Activated CD8-positive, alpha-beta memory T cell treated with anti-CD3 and anti-CD28 coated beads, Interleukin-2, amount 10 ng/mL, durations not matched to agents 7 days and 5 days (primary cell): ENCODE measurements around the gene COL28A1. TPM values are rescaled to one million over a fixed set of nuclear protein-coding genes. Genes with fewer than 3 reads are reported as not detected.
"Not testable (repeated sequence)": the region's sequence is repeated elsewhere in the genome, so short reads cannot be mapped to it uniquely, and the experiment has no call there.

ENCODE experiments used
- ATAC-seq: fragments of 150-1000 bp; cut with Tn5 transposase; one replicate; pipeline ENCODE4 v1.10.0; 2021; ENCODE audit warnings: moderate library complexity
- CTCF ChIA-PET: fragments of 350-600 bp; sonication (Branson Sonifier 250); formaldehyde crosslinking; loops from one replicate; lab custom pipeline; 2021; ENCODE audit warnings: antibody characterized with exemption; lab: Charles Lee
- DNase-seq: peaks from one replicate; pipeline ENCODE4 v3.0.0-alpha.2; 2020
- H3K27ac Mint-ChIP-seq: one replicate; pipeline ENCODE4 v1.8.0; 2021; ENCODE audit warnings: mild to moderate bottlenecking, mixed read lengths
- H3K27me3 Mint-ChIP-seq: one replicate; pipeline ENCODE4 v1.8.0; 2021; ENCODE audit warnings: mixed read lengths
- H3K36me3 Mint-ChIP-seq: one replicate; pipeline ENCODE4 v1.8.0; 2021; ENCODE audit warnings: mild to moderate bottlenecking, mixed read lengths
- H3K4me1 Mint-ChIP-seq: one replicate; pipeline ENCODE4 v1.8.0; 2021; ENCODE audit warnings: mixed read lengths
- H3K4me3 Mint-ChIP-seq: one replicate; pipeline ENCODE4 v1.8.0; 2021; ENCODE audit warnings: mild to moderate bottlenecking, moderate library complexity, mixed read lengths
- H3K9me3 Mint-ChIP-seq: one replicate; pipeline ENCODE4 v1.8.0; 2022; ENCODE audit warnings: low read depth, mixed read lengths
- total RNA-seq, 2 experiments: library from RNA; stranded (reverse); gene quantifications; one replicate each; pipeline ENCODE4 v1.2.3, GENCODE V29; 2021

The COL28A1 gene
- total RNA-seq, 2 experiments from 2014 or later, result not detected

DNA sequence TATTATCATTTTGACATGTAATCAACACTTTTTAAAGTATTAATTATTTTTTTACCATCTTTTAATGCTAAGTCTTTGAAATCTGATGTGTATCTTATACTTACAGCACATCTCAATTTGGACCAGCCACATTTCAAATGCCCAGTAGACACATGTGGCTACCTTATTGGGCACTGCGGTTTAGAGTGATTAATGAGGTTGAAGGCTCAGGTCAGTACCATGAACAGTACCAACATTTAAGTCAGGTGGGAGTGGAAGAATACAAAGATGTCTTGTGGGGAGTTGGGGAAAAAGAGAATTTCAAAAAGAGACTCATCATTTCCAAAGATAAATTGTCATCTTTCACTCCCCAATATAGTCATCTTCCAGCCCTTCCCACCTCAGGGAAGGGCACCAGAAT is 40.5 kb downstream of the COL28A1 start:
- H3K27me3 Mint-ChIP-seq, result no peaks in the 10 kb centered on the region
- no peaks in the 10 kb centered on the region for H3K9me3 Mint-ChIP-seq
- no peak overlapping the region for H3K4me3 Mint-ChIP-seq
- ATAC-seq (no peak), DNase-seq (no peak)
- CTCF ChIA-PET, result no interaction called here
- H3K27ac Mint-ChIP-seq, result no peak overlapping the region
- H3K36me3 Mint-ChIP-seq, result no peaks in the 10 kb centered on the region
- no peaks in the 10 kb centered on the region for H3K4me1 Mint-ChIP-seq

DNA sequence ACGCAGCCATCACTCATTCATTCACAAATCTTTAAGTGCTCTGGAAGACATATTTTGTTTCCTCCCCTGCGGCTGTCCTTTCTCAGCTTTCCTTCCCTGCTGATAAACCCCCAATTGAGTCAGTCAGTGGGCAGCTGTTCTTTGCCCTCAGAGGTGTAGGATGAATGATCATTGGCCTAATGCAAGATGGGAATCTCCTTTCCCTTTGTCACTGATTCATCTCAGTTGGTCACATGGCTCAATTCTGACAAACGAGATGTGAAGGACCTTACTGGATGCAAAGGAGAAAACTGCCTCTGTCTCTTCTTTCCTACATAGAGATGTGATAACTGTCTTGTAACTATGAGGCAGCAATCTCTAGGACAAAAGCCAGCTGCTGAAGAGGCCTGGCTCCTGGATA is 44.6 kb downstream of the COL28A1 start:
- Mint-ChIP-seq H3K27ac (no peak overlapping the region), H3K9me3 (no peaks in the 10 kb centered on the region), H3K27me3 (no peaks in the 10 kb centered on the region), H3K36me3 (no peaks in the 10 kb centered on the region), H3K4me3 (no peak overlapping the region), H3K4me1 (no peaks in the 10 kb centered on the region)
- DNase-seq, result no peak
- CTCF ChIA-PET, result no interaction called here
- ATAC-seq, result no peak

DNA sequence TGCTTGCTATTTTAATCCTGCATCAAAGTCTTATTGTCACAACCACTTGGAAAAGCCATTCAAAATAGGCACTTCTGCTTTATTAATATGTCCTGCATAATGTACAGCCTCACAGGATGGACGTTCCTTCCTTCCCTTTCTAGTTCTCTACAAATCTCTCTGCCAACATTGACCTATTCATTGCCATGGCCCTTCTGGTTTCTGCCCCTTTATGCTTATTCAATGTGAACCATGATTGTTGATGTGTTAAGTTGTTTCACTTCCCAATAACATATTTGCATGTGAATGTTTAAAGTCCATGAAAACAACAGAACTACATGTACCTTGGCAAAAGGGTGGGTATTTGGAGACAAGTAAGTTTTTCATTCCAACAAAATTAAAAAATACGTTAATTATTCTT is 45.7 kb downstream of the COL28A1 start:
- no peak for ATAC-seq
- CTCF ChIA-PET, result no interaction called here
- DNase-seq, result no peak
- Mint-ChIP-seq H3K27ac (no peak overlapping the region), H3K4me3 (no peak overlapping the region), H3K27me3 (peaks cover 3% of the 10 kb centered on the region), H3K4me1 (no peaks in the 10 kb centered on the region), H3K36me3 (no peaks in the 10 kb centered on the region), H3K9me3 (no peaks in the 10 kb centered on the region)

DNA sequence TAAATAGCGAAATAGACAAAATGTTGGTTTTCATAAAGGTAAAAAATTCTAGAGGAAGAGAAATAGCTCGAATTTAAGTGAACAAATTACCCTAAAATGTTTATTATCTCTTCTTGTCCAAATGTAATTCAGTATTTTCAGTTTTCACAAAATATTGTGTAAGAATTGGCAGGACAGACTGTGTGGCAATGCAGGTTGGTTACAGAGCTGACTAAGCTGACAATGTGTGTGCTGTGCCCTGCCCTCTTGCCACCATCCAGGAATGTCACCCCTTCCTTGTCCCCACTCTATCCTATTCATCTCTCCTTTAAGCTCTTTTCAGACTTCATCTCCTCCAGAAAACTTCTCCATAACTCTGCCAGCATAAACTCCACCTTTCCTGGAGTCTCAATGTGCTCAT is 46.1 kb downstream of the COL28A1 start:
- Mint-ChIP-seq H3K9me3 (no peaks in the 10 kb centered on the region), H3K4me1 (no peaks in the 10 kb centered on the region), H3K27ac (no peak overlapping the region), H3K36me3 (no peaks in the 10 kb centered on the region), H3K4me3 (no peak overlapping the region), H3K27me3 (peaks cover 3% of the 10 kb centered on the region)
- CTCF ChIA-PET, result no interaction called here
- no peak for ATAC-seq
- DNase-seq, result no peak

DNA sequence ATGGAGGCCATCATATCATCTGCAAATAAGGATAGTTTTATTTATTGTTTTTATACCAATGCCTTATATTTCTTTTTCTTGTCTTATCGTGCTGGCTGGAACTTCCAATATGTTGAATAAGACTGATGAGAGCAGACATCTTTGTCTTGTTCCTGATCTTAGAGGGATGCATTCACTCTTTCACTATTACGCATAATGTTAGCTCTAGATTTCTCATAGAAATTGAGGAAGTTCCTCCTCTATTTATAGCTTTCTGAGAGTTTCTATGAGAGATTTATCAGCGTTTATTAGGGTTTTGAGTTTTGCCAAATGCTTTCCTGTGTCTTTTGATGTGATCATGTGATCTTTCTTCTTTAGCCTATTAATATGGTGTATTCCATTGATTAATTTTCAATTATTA is 49.3 kb downstream of the COL28A1 start:
- DNase-seq (no peak), ATAC-seq (no peak)
- Mint-ChIP-seq H3K4me3 (no peak overlapping the region), H3K27ac (no peak overlapping the region), H3K9me3 (no peaks in the 10 kb centered on the region), H3K27me3 (peaks cover 3% of the 10 kb centered on the region), H3K36me3 (no peaks in the 10 kb centered on the region), H3K4me1 (no peaks in the 10 kb centered on the region)
- CTCF ChIA-PET, result no interaction called here

DNA sequence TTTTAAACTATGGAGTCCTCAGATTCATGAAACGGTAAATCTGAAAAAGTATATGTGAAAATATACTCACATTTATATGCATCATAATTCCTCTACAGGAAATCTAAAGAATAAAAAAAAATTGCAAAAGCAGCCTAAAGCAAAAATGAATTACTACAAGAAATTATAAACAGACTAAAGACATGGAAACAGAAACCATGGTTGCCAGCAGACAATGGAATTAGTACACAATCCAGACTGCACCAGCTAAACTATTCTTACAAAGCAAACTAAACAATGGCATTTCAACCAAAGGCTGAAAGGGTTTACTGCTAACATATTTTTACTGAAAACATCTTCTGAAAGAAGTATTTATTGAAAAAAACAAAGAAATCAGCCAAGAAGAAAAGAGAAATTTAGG is 51.6 kb downstream of the COL28A1 start:
- ATAC-seq (no peak), DNase-seq (no peak)
- Mint-ChIP-seq H3K27ac (no peak overlapping the region), H3K27me3 (peaks cover 5% of the 10 kb centered on the region), H3K4me3 (no peak overlapping the region), H3K4me1 (no peaks in the 10 kb centered on the region), H3K9me3 (no peaks in the 10 kb centered on the region), H3K36me3 (no peaks in the 10 kb centered on the region)
- CTCF ChIA-PET, result no interaction called here

DNA sequence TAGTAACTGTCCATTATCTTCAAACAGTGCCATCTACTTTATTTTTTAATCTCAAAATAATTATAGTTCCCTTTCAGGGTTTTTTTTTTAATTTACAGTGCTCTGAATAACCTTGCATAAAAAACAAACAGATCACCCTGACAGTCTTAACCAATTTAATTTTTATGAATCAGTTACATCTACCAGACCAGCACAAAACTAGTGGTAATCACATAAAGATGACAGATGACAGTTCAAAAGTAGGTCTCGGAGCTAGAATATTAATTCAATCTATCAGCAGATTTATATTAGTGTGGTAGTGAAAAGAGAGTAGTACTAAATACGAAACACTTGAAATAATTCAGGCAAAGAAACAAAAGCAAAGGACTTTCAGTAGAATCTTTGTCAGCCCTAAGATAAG is 53.9 kb downstream of the COL28A1 start:
- Mint-ChIP-seq H3K27me3 (peaks cover 5% of the 10 kb centered on the region), H3K4me1 (no peaks in the 10 kb centered on the region), H3K9me3 (no peaks in the 10 kb centered on the region), H3K4me3 (no peak overlapping the region), H3K27ac (no peak overlapping the region), H3K36me3 (no peaks in the 10 kb centered on the region)
- ATAC-seq (no peak), DNase-seq (no peak)
- CTCF ChIA-PET, result no interaction called here

DNA sequence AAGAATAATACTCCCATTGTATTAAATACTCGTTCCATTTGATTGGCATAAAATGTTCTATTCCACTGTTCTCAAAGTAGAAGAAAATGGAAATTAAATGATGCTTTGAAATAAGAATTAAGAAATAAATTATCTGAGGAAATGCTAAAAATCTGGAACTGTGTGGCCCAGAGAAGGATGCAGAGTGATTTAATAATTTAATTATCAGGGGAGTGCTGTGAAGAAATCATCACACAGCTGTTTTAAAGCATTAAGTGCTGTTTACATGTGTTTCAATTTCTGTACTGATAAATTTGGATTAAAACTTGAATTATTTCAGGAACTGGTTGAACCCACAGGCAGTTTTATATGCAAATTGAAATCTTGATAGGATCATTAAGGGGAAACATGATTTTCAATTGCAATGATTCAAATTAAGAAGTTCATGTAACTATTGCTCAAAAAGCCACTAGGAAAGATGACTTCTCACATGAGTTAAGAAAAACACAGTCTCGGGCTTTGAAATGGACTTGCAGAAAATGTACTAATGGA is 56.3 kb downstream of the COL28A1 start:
- H3K27ac Mint-ChIP-seq, result no peak overlapping the region
- no peaks in the 10 kb centered on the region for H3K4me1 Mint-ChIP-seq
- ATAC-seq (no peak), DNase-seq (no peak)
- CTCF ChIA-PET, result no interaction called here
- H3K27me3 Mint-ChIP-seq, result peaks cover 2% of the 10 kb centered on the region
- no peaks in the 10 kb centered on the region for H3K36me3 Mint-ChIP-seq
- H3K9me3 Mint-ChIP-seq, result no peaks in the 10 kb centered on the region
- H3K4me3 Mint-ChIP-seq, result no peak overlapping the region

DNA sequence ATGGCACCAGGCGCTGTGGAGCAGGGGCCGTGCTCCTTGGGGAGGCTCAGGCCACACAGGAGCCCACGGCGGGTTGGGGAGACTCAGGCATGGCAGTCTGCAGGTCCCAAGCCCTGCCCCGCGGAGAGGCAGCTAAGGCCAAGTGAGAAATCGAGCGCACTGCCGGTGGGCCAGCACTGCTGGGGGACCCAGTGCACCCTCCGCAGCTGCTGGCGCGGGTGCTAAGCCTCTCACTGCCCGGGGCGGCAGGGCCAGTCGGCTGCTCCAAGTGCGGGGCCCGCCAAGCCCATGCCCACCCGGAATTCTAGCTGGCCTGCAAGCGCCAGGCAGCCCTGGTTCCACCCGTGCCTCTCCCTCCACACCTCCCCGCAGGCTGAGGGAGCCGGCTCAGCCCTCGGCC is 57.1 kb downstream of the COL28A1 start:
- Mint-ChIP-seq H3K27me3 (peaks cover 2% of the 10 kb centered on the region), H3K9me3 (no peaks in the 10 kb centered on the region), H3K36me3 (no peaks in the 10 kb centered on the region), H3K4me1 (no peaks in the 10 kb centered on the region), H3K4me3 (no peak overlapping the region), H3K27ac (no peak overlapping the region)
- CTCF ChIA-PET, result no interaction called here
- DNase-seq (no peak), ATAC-seq (no peak)

DNA sequence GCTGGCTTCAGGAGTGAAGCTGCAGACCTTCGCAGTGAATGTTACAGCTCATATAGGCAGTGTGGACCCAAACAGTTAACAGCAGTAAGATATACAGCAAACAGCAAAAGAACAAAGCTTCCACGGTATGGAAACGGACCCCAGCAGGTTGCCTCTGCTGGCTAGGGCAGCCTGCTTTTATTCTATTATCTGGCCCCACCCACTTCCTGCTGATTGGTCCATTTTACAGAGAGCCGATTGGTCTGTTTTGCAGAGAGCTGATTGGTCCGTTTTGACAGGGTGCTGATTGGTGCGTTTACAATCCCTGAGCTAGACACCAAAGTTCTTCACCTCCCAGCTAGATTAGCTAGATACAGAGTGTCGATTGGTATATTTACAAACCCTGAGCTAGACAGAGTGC is 58.0 kb downstream of the COL28A1 start:
- H3K9me3 Mint-ChIP-seq, CTCF ChIA-PET, H3K4me1 Mint-ChIP-seq, H3K4me3 Mint-ChIP-seq, H3K27me3 Mint-ChIP-seq, H3K27ac Mint-ChIP-seq, DNase-seq, ATAC-seq, H3K36me3 Mint-ChIP-seq: not testable (repeated sequence)

DNA sequence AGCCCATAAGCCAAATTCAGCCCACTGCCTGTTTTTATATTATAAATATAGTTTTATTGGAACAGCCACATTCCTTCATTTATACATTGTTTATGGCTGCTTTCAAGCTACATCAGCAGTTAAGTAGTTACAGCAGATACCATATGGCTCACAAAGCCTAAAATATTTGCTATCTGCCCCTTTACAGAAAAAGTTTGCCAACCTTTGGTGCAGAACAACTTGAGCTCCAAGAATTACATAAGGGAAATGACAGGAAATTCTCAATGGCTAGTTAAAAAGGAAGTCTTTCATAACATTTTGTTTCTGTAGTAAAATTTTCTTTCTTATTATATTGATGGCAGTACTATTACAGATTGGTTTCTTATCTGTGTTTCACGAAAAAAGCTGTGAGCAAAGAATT is 59.3 kb downstream of the COL28A1 start:
- DNase-seq (no peak), ATAC-seq (no peak)
- H3K27me3 Mint-ChIP-seq, result peaks cover 2% of the 10 kb centered on the region
- no peaks in the 10 kb centered on the region for H3K9me3 Mint-ChIP-seq
- no peak overlapping the region for H3K4me3 Mint-ChIP-seq
- no peak overlapping the region for H3K27ac Mint-ChIP-seq
- no peaks in the 10 kb centered on the region for H3K36me3 Mint-ChIP-seq
- CTCF ChIA-PET, result no interaction called here
- no peaks in the 10 kb centered on the region for H3K4me1 Mint-ChIP-seq

DNA sequence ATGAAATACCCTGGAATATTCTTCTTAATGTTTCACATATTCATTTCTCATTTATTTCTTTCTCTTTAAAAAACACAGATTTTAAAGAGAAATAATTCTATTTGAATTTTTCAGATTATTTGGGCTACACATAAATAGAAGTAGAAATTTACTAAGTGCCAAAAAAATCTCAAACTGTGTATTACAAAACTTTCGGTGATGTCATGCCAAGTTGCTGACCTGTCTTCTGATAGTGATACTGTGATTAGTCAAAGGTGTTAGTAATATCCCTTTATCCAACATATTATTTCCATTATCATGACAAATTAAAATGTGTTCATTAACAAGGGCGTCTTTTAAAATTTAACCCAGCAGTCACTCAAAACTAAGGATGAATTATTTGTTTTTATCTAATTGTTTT is 60.1 kb downstream of the COL28A1 start:
- CTCF ChIA-PET, result no interaction called here
- DNase-seq, result no peak

DNA sequence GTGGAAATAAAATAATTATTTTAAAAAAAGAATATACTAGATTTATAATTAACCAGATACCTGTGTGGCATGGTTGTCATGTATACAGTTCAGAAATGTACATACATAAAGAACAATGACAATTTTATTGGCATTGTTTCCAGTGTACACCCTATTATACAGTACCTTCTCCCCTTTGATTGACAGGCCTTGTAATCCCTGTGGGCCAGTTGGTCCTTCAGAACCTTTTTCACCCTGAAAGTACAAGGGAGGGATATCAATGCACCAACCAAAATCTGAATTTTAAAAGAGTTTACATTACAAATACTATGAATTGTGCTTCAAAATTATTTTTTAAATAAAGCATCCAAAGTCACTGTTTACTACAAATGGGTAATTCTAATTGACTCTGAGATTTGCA is 61.2 kb downstream of the COL28A1 start:
- Mint-ChIP-seq H3K4me3 (no peak overlapping the region), H3K4me1 (no peaks in the 10 kb centered on the region), H3K36me3 (no peaks in the 10 kb centered on the region), H3K9me3 (no peaks in the 10 kb centered on the region), H3K27me3 (no peaks in the 10 kb centered on the region), H3K27ac (no peak overlapping the region)
- DNase-seq (no peak), ATAC-seq (no peak)
- CTCF ChIA-PET, result no interaction called here

More for the DNA sequence above, 60.1 kb downstream of the COL28A1 start:
- Mint-ChIP-seq H3K27ac (no peak overlapping the region), H3K4me1 (no peaks in the 10 kb centered on the region), H3K27me3 (peaks cover 2% of the 10 kb centered on the region), H3K36me3 (no peaks in the 10 kb centered on the region), H3K9me3 (no peaks in the 10 kb centered on the region), H3K4me3 (no peak overlapping the region)
- no peak for ATAC-seq

DNA sequence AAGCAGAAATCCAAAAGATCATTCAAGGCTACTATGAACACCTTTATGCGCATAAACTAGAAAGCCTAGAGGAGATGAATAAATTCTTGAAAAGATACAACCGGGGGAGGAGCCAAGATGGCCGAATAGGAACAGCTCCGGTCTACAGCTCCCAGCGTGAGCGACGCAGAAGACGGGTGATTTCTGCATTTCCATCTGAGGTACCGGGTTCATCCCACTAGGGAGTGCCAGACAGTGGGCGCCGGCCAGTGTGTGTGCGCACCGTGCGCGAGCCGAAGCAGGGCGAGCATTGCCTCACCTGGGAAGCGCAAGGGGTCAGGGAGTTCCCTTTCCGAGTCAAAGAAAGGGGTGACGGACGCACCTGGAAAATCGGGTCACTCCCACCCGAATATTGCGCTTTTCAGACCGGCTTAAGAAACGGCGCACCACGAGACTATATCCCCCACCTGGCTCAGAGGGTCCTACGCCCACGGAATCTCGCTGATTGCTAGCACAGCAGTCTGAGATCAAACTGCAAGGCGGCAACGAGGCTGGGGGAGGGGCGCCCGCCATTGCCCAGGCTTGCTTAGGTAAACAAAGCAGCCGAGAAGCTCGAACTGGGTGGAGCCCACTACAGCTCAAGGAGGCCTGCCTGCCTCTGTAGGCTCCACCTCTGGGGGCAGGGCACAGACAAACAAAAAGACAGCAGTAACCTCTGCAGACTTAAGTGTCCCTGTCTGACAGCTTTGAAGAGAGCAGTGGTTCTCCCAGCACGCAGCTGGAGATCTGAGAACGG is 70.5 kb downstream of the COL28A1 start:
- H3K4me3 Mint-ChIP-seq, CTCF ChIA-PET, H3K27me3 Mint-ChIP-seq, H3K27ac Mint-ChIP-seq, DNase-seq, H3K9me3 Mint-ChIP-seq, ATAC-seq, H3K4me1 Mint-ChIP-seq, H3K36me3 Mint-ChIP-seq: not testable (repeated sequence)
